Measurements from ENCODE around the gene ZRANB3.

The ZRANB3 gene

GRCh38 chr2:135471106-135471505, 59.9 kb downstream of the ZRANB3 start:
- TF ChIP-seq SIN3A (IDR thresholded peaks at IDR 0.05; ENCODE audit: borderline replicate concordance, insufficient read depth, low read length), result no peak
- TF ChIP-seq FOXP2 (optimal IDR thresholded peaks at IDR 0.05; ENCODE audit: borderline replicate concordance, extremely low read depth, extremely low read length, insufficient read depth), result no peak
- no peak for TF ChIP-seq REST (IDR thresholded peaks at IDR 0.05; ENCODE audit: insufficient read depth in 1 of 2, low read depth in 2 of 2, low read length in 2 of 2)
- no peak for TF ChIP-seq TAF1 (IDR thresholded peaks at IDR 0.05; ENCODE audit: borderline replicate concordance, insufficient read depth, low read length)

GRCh38 chr2:135457279-135457678, 73.7 kb downstream of the ZRANB3 start:
- TF ChIP-seq REST (IDR thresholded peaks at IDR 0.05; ENCODE audit: insufficient read depth in 1 of 2, low read depth in 2 of 2, low read length in 2 of 2) (no peak), POLR2AphosphoS5 (IDR thresholded peaks at IDR 0.05; ENCODE audit: low read depth, low read length) (no peak), TAF1 (IDR thresholded peaks at IDR 0.05; ENCODE audit: borderline replicate concordance, insufficient read depth, low read length) (no peak), SIN3A (IDR thresholded peaks at IDR 0.05; ENCODE audit: borderline replicate concordance, insufficient read depth, low read length) (no peak), FOXP2 (optimal IDR thresholded peaks at IDR 0.05; ENCODE audit: borderline replicate concordance, extremely low read depth, extremely low read length, insufficient read depth) (no peak)

DNA sequence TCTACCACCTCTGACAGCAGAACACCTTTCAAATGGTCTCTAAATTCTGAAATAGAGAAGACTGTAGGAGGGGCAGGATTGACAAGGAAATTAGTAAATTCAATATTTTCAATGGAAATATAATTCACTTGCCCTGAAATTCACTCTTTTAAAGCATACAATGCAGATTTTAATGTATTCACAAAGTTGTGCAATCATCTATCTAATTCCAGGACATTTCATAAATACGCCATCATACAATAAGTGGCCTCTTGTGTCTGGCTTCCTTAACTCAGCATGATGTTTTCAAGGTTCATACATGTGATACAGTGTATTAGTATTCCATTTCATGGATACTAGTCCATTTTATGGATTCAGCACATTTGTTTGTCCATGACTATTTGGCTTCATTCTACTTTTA, 74.2 kb downstream of the ZRANB3 start:
- TF ChIP-seq POLR2AphosphoS5 (IDR thresholded peaks at IDR 0.05; ENCODE audit: low read depth, low read length) (no peak), REST (IDR thresholded peaks at IDR 0.05; ENCODE audit: insufficient read depth in 1 of 2, low read depth in 2 of 2, low read length in 2 of 2) (no peak), SIN3A (IDR thresholded peaks at IDR 0.05; ENCODE audit: borderline replicate concordance, insufficient read depth, low read length) (no peak)

GRCh38 chr2:135456431-135456830, 74.6 kb downstream of the ZRANB3 start:
- TF ChIP-seq TAF1 (IDR thresholded peaks at IDR 0.05; ENCODE audit: borderline replicate concordance, insufficient read depth, low read length), result no peak

- no peak for TF ChIP-seq FOXP2 (optimal IDR thresholded peaks at IDR 0.05; ENCODE audit: borderline replicate concordance, extremely low read depth, extremely low read length, insufficient read depth)
- TF ChIP-seq SIN3A (IDR thresholded peaks at IDR 0.05; ENCODE audit: borderline replicate concordance, insufficient read depth, low read length), result no peak
- no peak for TF ChIP-seq REST (IDR thresholded peaks at IDR 0.05; ENCODE audit: insufficient read depth in 1 of 2, low read depth in 2 of 2, low read length in 2 of 2)
- TF ChIP-seq POLR2AphosphoS5 (IDR thresholded peaks at IDR 0.05; ENCODE audit: low read depth, low read length), result no peak
- TF ChIP-seq TAF1 (IDR thresholded peaks at IDR 0.05; ENCODE audit: borderline replicate concordance, insufficient read depth, low read length), result no peak
Observed at GRCh38 chr2:135454608-135455007, 76.4 kb downstream of the ZRANB3 start.

All from PFSK-1 (cell line).